GM12878 (cell line): Measurements from ENCODE around the gene KLHL5. TPM values are rescaled to one million over a fixed set of nuclear protein-coding genes. Genes with fewer than 3 reads are reported as not detected.

Experiments used
- ATAC-seq: fragments of 200-7000 bp; cut with Tn5 transposase; 3 replicates; pipeline ENCODE4 v1.9.1; 2020; ENCODE audit warnings: mild to moderate bottlenecking, moderate library complexity
- BruUV-seq: library from RNA; stranded (reverse); fragments of 400-500 nt; replicated peaks from 2 replicates; lab custom pipeline; 2021; lab: Mats Ljungman, UMichigan
- CTCF ChIA-PET: fragments of 300-600 bp; sonication (Branson Sonifier 250); formaldehyde crosslinking; extraction: SDS; loops from one replicate; lab custom pipeline; 2021; ENCODE audit warnings: inconsistent platforms; lab: Yijun Ruan, JAX
- POLR2A ChIA-PET: fragments of 350-600 bp; formaldehyde crosslinking; extraction: SDS; loops from one replicate; lab custom pipeline; 2021; ENCODE audit warnings: inconsistent platforms; lab: Charles Lee
- RAD21 ChIA-PET: fragments of 300-600 bp; sonication (Branson Sonifier 250); formaldehyde crosslinking; loops from one replicate; lab custom pipeline; 2023; ENCODE audit warnings: antibody characterized with exemption; ENCODE audit not compliant: unreplicated experiment; lab: Charles Lee
- SMC1A ChIA-PET: fragments of 300-600 bp; sonication (Branson Sonifier 250); formaldehyde crosslinking; loops from one replicate; lab custom pipeline; 2023; ENCODE audit not compliant: unreplicated experiment, uncharacterized antibody; lab: Charles Lee
- DNase-seq: peaks from one replicate; pipeline ENCODE4 v3.0.0-alpha.2; 2011; ENCODE audit warnings: low read depth, low spot score
- FAIRE-seq: peaks from 3 replicates; lab custom pipeline; 2011; peaks lifted over from hg19 to GRCh38; lab: Jason Lieb, UNC
- H2AFZ ChIP-seq: 2 replicates; pipeline ENCODE4 v1.6.0; 2011; ENCODE audit warnings: low read depth, low read length, control low read depth; ENCODE audit not compliant: control insufficient read depth
- H3K27ac ChIP-seq: 2 replicates; pipeline ENCODE4 v1.5.1; 2011; ENCODE audit warnings: control low read depth; ENCODE audit not compliant: control insufficient read depth, insufficient read depth
- H3K27me3 ChIP-seq, 2 experiments: replicated peaks in 1 of 2; 2 replicates each; pipeline versions ENCODE4 v1.6.0 to v1.6.1; 2011; ENCODE audit warnings: low read length in 1 of 2; ENCODE audit not compliant: control insufficient read depth in 2 of 2, insufficient read depth in 2 of 2
- H3K36me3 ChIP-seq, 2 experiments: 2 replicates each; pipeline ENCODE4 v1.5.1; 2011; ENCODE audit warnings: low read length in 1 of 2; ENCODE audit not compliant: control insufficient read depth in 2 of 2, insufficient read depth in 2 of 2
- H3K4me1 ChIP-seq: 2 replicates; pipeline ENCODE4 v1.6.1; 2011; ENCODE audit warnings: mild to moderate bottlenecking, low read length, moderate library complexity, mixed read lengths; ENCODE audit not compliant: control insufficient read depth, insufficient read depth
- H3K4me2 ChIP-seq: 2 replicates; pipeline ENCODE4 v1.6.0; 2011; ENCODE audit warnings: control low read depth; ENCODE audit not compliant: control insufficient read depth, insufficient read depth
- H3K4me3 ChIP-seq: fragments of 200-600 bp; sonication (generic); 2 replicates; pipeline ENCODE4 v1.5.1; 2016
- H3K79me2 ChIP-seq: 2 replicates; pipeline ENCODE4 v1.6.0; 2011; ENCODE audit warnings: low read length; ENCODE audit not compliant: control insufficient read depth, insufficient read depth
- H3K9ac ChIP-seq: 2 replicates; pipeline ENCODE4 v1.8.0; 2011; ENCODE audit warnings: low read length, control low read depth, mixed read lengths; ENCODE audit not compliant: control insufficient read depth, insufficient read depth
- H3K9me3 ChIP-seq: replicated peaks from 3 replicates; pipeline ENCODE4 v1.5.1; 2011; ENCODE audit warnings: mild to moderate bottlenecking, low read length; ENCODE audit not compliant: control insufficient read depth, insufficient read depth
- H4K20me1 ChIP-seq: 2 replicates; pipeline ENCODE4 v1.6.0; 2011; ENCODE audit not compliant: control insufficient read depth, insufficient read depth
- ATF7 ChIP-seq: fragments of 450-650 bp; IDR thresholded peaks from 2 replicates; pipeline ENCODE4 v1.6.1; 2016; ENCODE audit warnings: low read depth, mild to moderate bottlenecking
- BMI1 ChIP-seq: fragments of 450-650 bp; IDR thresholded peaks from 2 replicates; pipeline ENCODE4 v1.6.1; 2016; ENCODE audit warnings: mild to moderate bottlenecking, moderate library complexity, borderline replicate concordance
- CBX5 ChIP-seq: sonication (generic); IDR thresholded peaks from 2 replicates; pipeline ENCODE4 v1.6.1; 2016; ENCODE audit warnings: low read depth, moderate library complexity, mild to moderate bottlenecking, inconsistent platforms
- CUX1 ChIP-seq: IDR thresholded peaks from 2 replicates; pipeline ENCODE4 v1.6.1; 2012; ENCODE audit warnings: improper control_type of control experiment, low read depth, low read length; ENCODE audit not compliant: insufficient replicate concordance
- EED ChIP-seq: sonication (generic); IDR thresholded peaks from 2 replicates; pipeline ENCODE4 v1.6.1; 2016; ENCODE audit warnings: antibody characterized with exemption, low read depth
- IKZF2 ChIP-seq, 2 experiments: fragments of 450-650 bp; IDR thresholded peaks; 2 replicates each; pipeline ENCODE4 v1.6.1; 2017; ENCODE audit warnings: mild to moderate bottlenecking in 2 of 2, moderate library complexity in 2 of 2
- IRF5 ChIP-seq: fragments of 450-650 bp; IDR thresholded peaks from 2 replicates; pipeline ENCODE4 v1.6.1; 2017; ENCODE audit warnings: borderline replicate concordance
- LARP7 ChIP-seq: fragments of 450-650 bp; IDR thresholded peaks from 2 replicates; pipeline ENCODE4 v1.6.1; 2017; ENCODE audit warnings: mild to moderate bottlenecking
- NBN ChIP-seq: fragments of 450-650 bp; IDR thresholded peaks from 2 replicates; pipeline ENCODE4 v1.6.1; 2016
- RBBP5 ChIP-seq: fragments of 200-600 bp; sonication (generic); conservative IDR thresholded peaks from 2 replicates; pipeline ENCODE4 v1.6.1; 2016
- SMARCA5 ChIP-seq: fragments of 450-650 bp; IDR thresholded peaks from 2 replicates; pipeline ENCODE4 v1.6.1; 2017; ENCODE audit warnings: mild to moderate bottlenecking
- SUPT20H ChIP-seq: IDR thresholded peaks from 2 replicates; pipeline ENCODE4 v1.6.1; 2011; ENCODE audit warnings: low read depth, mild to moderate bottlenecking, low read length, moderate library complexity, borderline replicate concordance; ENCODE audit not compliant: control insufficient read depth
- ZNF24 ChIP-seq: fragments of 450-650 bp; IDR thresholded peaks from 2 replicates; pipeline ENCODE4 v1.6.1; 2017; ENCODE audit warnings: antibody characterized with exemption, mild to moderate bottlenecking
- ZZZ3 ChIP-seq: IDR thresholded peaks from 2 replicates; pipeline ENCODE4 v1.6.1; 2011; ENCODE audit warnings: low read depth; ENCODE audit not compliant: control insufficient read depth, insufficient read length
- WGBS: methylation state at CpG from one replicate; pipeline ENCODE4 v1.1.6; 2016; ENCODE audit warnings: low lambda C conversion rate; ENCODE audit not compliant: insufficient replicate concordance, insufficient coverage; ENCODE audit errors: missing lambda C conversion rate; 5-methylcytosine and 5-hydroxymethylcytosine counted together
- in situ Hi-C: fragments of 300-500 bp; cut with MboI; formaldehyde crosslinking; loops from 9 replicates; pipeline ENCODE4 v1.14.3; 2018; ENCODE audit warnings: mixed read lengths
- intact Hi-C: fragments of 100-400 bp; cut with micrococcal nuclease; formaldehyde crosslinking; loops from one replicate; pipeline ENCODE4 v1.14.2; 2022; ENCODE audit not compliant: unreplicated experiment
- polyA plus RNA-seq, 11 experiments: library from polyadenylated mRNA; depleted of rRNA in 4 of 11; unstranded in 6 of 11; stranded (reverse) in 5 of 11; fragments of >200 nt; fragmentation: Nextera tagmentation in 4 of 11; fragmentation: Illumina TruSeq in 1 of 11; extraction: Ambion mirVana in 4 of 11; extraction: Trizol in 1 of 11; gene quantifications; 1 replicate in 1 of 11; 2 replicates in 10 of 11; pipeline versions ENCODE4 v1.2.1 to v1.2.3, GENCODE V29; 2011 to 2016; ENCODE audit warnings: inconsistent platforms in 2 of 11, missing spikeins in 2 of 11, low read depth in 1 of 11
- total RNA-seq, 4 experiments: library from RNA; depleted of rRNA in 3 of 4; stranded (reverse); fragments of >200 nt in 3 of 4; fragmentation: Illumina TruSeq in 1 of 4; extraction: Trizol in 1 of 4; gene quantifications; 2 replicates each; pipeline versions ENCODE4 v1.2.1 to v1.2.3, GENCODE V29; 2013 to 2021
- TF ChIP-seq, protein P1 (sequence below): fragments of 450-650 bp; IDR thresholded peaks from 2 replicates; pipeline ENCODE4 v1.6.1; 2017; ENCODE audit warnings: low read depth, mild to moderate bottlenecking, moderate library complexity

KLHL5 gene
- total and polyA plus RNA-seq, 10 of the 15 experiments (the other 5 are each of a cell fraction or from before 2014, with no cell fraction given) = 4.7 to 27.3 (median 12.6) TPM

GRCh38 chr4:39045827-39046221 is 16.2 kb upstream of the KLHL5 start (continued):
- TF ChIP-seq ZNF24 = no peak
- TF ChIP-seq, all 136 proteins: peak for 5

GRCh38 chr4:39046249-39046648 is 15.8 kb upstream of the KLHL5 start:
- H3K4me3 ChIP-seq = peak overlapping the region; percentile 83
- TF ChIP-seq NBN (0 out of 2 replicates have a peak, but pooled peaks have one; percentile 33), IKZF2 (IDR thresholded peaks at IDR 0.05) (peak; percentile 46 to 65; a peak in 3 of 4 replicates), ZZZ3 (no peak), LARP7 (no peak), CBX5 (no peak), CUX1 (peak; percentile 13), IRF5 (no peak), RBBP5 (no peak), SUPT20H (no peak), SMARCA5 (peak; percentile 59; the same call in 1 of the 2 replicates), BMI1 (no peak), ATF7 (0 out of 2 replicates have a peak, but pooled peaks have one; percentile 10), EED (peak; percentile 30)
- TF ChIP-seq, protein P1, sequence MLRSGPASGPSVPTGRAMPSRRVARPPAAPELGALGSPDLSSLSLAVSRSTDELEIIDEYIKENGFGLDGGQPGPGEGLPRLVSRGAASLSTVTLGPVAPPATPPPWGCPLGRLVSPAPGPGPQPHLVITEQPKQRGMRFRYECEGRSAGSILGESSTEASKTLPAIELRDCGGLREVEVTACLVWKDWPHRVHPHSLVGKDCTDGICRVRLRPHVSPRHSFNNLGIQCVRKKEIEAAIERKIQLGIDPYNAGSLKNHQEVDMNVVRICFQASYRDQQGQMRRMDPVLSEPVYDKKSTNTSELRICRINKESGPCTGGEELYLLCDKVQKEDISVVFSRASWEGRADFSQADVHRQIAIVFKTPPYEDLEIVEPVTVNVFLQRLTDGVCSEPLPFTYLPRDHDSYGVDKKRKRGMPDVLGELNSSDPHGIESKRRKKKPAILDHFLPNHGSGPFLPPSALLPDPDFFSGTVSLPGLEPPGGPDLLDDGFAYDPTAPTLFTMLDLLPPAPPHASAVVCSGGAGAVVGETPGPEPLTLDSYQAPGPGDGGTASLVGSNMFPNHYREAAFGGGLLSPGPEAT = peak; percentile 24; the same call in 1 of the 2 replicates

More at GRCh38 chr4:39046249-39046648, 15.8 kb upstream of the KLHL5 start:
- Histone ChIP-seq H3K79me2 (peaks cover 52% of the 10 kb centered on the region), H4K20me1 (no peaks in the 10 kb centered on the region), H3K27ac (peak overlapping the region; percentile 81), H3K9me3 (no peaks in the 10 kb centered on the region), H3K4me2 (peak overlapping the region; percentile 67), H3K4me1 (peaks cover 14% of the 10 kb centered on the region), H2AFZ (no peak overlapping the region), H3K27me3 (no peaks in the 10 kb centered on the region), H3K36me3 (0 out of 4 replicates have a peak, but pooled peaks cover 0 to 3% of the 10 kb centered on the region in 2 experiments), H3K9ac (peak overlapping the region; percentile 58)
- ATAC-seq (no peak), FAIRE-seq (no peak), DNase-seq (no peak)
- POLR2A ChIA-PET = interaction anchor here (0.6 to 9.8 kb wide), 7 partner anchors 9 to 184 kb away, joined by 3 to 131 read pairs (median 4); partner anchors contain the start of gene TMEM156
- CTCF ChIA-PET = interaction anchor here (0.7 to 8.1 kb wide), 10 partner anchors 9 to 241 kb away, joined by 3 to 90 read pairs (median 4); partner anchors contain the start of genes TLR1 and TMEM156
- RAD21 ChIA-PET = interaction anchor here (1.2 to 7.9 kb wide), 10 partner anchors 9 to 287 kb away, joined by 3 to 164 read pairs (median 8); partner anchors contain the start of genes KLHL5 and TMEM156
- in situ Hi-C loops (loop anchor here (25.0 kb wide), 1 partner anchor 284 kb away; no protein-coding TSS in a partner anchor), intact Hi-C loops (loop anchor here (10.0 kb wide), 2 partner anchors 309 to 1149 kb away; partner anchors contain the start of gene RHOH)
- BruUV-seq = TSS peak; percentile 61
- SMC1A ChIA-PET = interaction anchor here (0.8 to 10.5 kb wide), 12 partner anchors 9 to 242 kb away, joined by 3 to 163 read pairs (median 6); partner anchors contain the start of genes KLHL5, TLR1 and TMEM156
- WGBS = 18% methylated on average over 8 of the region's 8 CpGs
